K562 (cell line): Measurements from ENCODE around the gene SHISA6. TPM values are rescaled to one million over a fixed set of nuclear protein-coding genes. Genes with fewer than 3 reads are reported as not detected.

ENCODE experiments used
- ATAC-seq: fragments of 200-7000 bp; cut with Tn5 transposase; 3 replicates; pipeline ENCODE4 v1.9.1; 2020; ENCODE audit warnings: moderate library complexity
- BruUV-seq: library from RNA; stranded (reverse); fragments of 400-500 nt; replicated peaks from 2 replicates; lab custom pipeline; 2021; lab: Mats Ljungman, UMichigan
- CTCF ChIA-PET: fragments of 300-600 bp; formaldehyde crosslinking; extraction: SDS; loops from one replicate; lab custom pipeline; 2021; ENCODE audit warnings: low intra/inter-chr PET ratio; lab: Yijun Ruan, JAX
- POLR2A ChIA-PET: fragments of 300-600, 350-650 bp; sonication (Branson Sonifier 250); formaldehyde crosslinking; extraction: SDS; loops from one replicate; lab custom pipeline; 2021; ENCODE audit warnings: antibody characterized with exemption, inconsistent platforms; lab: Yijun Ruan, JAX
- DNase-seq, 4 experiments: peaks; one replicate each; pipeline versions ENCODE4 v3.0.0 to v3.0.0-alpha.2; 2011 to 2018; ENCODE audit warnings: low spot score in 3 of 4, mixed read lengths in 3 of 4; ENCODE audit errors: extremely low read depth in 1 of 4
- FAIRE-seq: peaks from 2 replicates; lab custom pipeline; 2011; peaks lifted over from hg19 to GRCh38; lab: Jason Lieb, UNC
- H2AFZ ChIP-seq: 2 replicates; pipeline ENCODE4 v1.6.0; 2011; ENCODE audit warnings: low read depth, low read length, control low read depth, inconsistent platforms
- H3K27ac ChIP-seq: fragments of 200-600 bp; 3 replicates; pipeline ENCODE4 v1.8.0; 2011; ENCODE audit warnings: low read depth, mild to moderate bottlenecking, control low read depth, inconsistent platforms, low read length, moderate library complexity, mixed read lengths; ENCODE audit errors: extremely low read depth
- H3K27me3 ChIP-seq, 2 experiments: fragments of 300-600 bp in 1 of 2; 2 replicates in 1 of 2; 3 replicates in 1 of 2; pipeline versions ENCODE4 v1.6.0 to v1.8.0; 2011; ENCODE audit warnings: inconsistent platforms in 2 of 2, low read length in 2 of 2, mild to moderate bottlenecking in 1 of 2, mixed read lengths in 1 of 2, moderate library complexity in 1 of 2; ENCODE audit not compliant: control insufficient read depth in 2 of 2, insufficient read depth in 2 of 2
- H3K36me3 ChIP-seq: fragments of 300-600 bp; 3 replicates; pipeline ENCODE4 v1.8.0; 2011; ENCODE audit warnings: mild to moderate bottlenecking, low read length, inconsistent platforms; ENCODE audit not compliant: control insufficient read depth, insufficient read depth
- H3K4me1 ChIP-seq, 2 experiments: fragments of 200-600 bp in 1 of 2; replicated peaks in 1 of 2; 2 replicates in 1 of 2; 3 replicates in 1 of 2; pipeline versions ENCODE4 v1.5.1 to v1.8.0; 2011; ENCODE audit warnings: inconsistent platforms in 2 of 2, low read length in 2 of 2, mild to moderate bottlenecking in 1 of 2, mixed read lengths in 1 of 2, moderate library complexity in 1 of 2; ENCODE audit not compliant: control insufficient read depth in 2 of 2, insufficient read depth in 2 of 2
- H3K4me2 ChIP-seq: 2 replicates; pipeline ENCODE4 v1.6.1; 2011; ENCODE audit warnings: low read length, control low read depth, inconsistent platforms, mixed read lengths; ENCODE audit not compliant: insufficient read depth
- H3K4me3 ChIP-seq: fragments of 200-600 bp; sonication (generic), shearing (Covaris generic); 2 replicates; pipeline ENCODE4 v1.5.1; 2016; ENCODE audit warnings: control low read depth, inconsistent platforms
- H3K79me2 ChIP-seq: fragments of 200-600 bp; 3 replicates; pipeline ENCODE4 v1.8.0; 2011; ENCODE audit warnings: low read length, inconsistent platforms; ENCODE audit not compliant: control insufficient read depth, insufficient read depth
- H3K9ac ChIP-seq, 2 experiments: 2 replicates each; pipeline versions ENCODE4 v1.6.0 to v1.6.1; 2011; ENCODE audit warnings: low read depth in 2 of 2, low read length in 2 of 2, control low read depth in 1 of 2, inconsistent platforms in 1 of 2, mild to moderate bottlenecking in 1 of 2, mixed read lengths in 1 of 2; ENCODE audit not compliant: insufficient read depth in 1 of 2
- H3K9me1 ChIP-seq: one replicate; pipeline ENCODE4 v1.6.0; 2011; ENCODE audit warnings: inconsistent platforms, mild to moderate bottlenecking, low read length, moderate library complexity; ENCODE audit not compliant: control insufficient read depth, insufficient read depth
- H3K9me3 ChIP-seq: replicated peaks from 2 replicates; pipeline ENCODE4 v1.5.1; 2011; ENCODE audit warnings: low read depth, low read length, inconsistent platforms; ENCODE audit not compliant: control insufficient read depth, insufficient read depth
- H4K20me1 ChIP-seq: replicated peaks from 2 replicates; pipeline ENCODE4 v1.6.1; 2011; ENCODE audit warnings: low read length, inconsistent platforms, mixed read lengths; ENCODE audit not compliant: control insufficient read depth, insufficient read depth
- EHMT2 ChIP-seq: fragments of 450-650 bp; IDR thresholded peaks from 2 replicates; pipeline ENCODE4 v1.6.1; 2018; ENCODE audit warnings: antibody characterized with exemption
- ETV6 ChIP-seq, 3 experiments: fragments of 150-350 bp in 1 of 3; sonication (generic) in 1 of 3; formaldehyde crosslinking in 1 of 3; IDR thresholded peaks; 2 replicates each; pipeline versions ENCODE4 v1.6.1 to v1.8.0; 2014 to 2022; ENCODE audit warnings: borderline replicate concordance in 2 of 3, low read depth in 2 of 3, antibody characterized with exemption in 1 of 3, low read length in 1 of 3, mild to moderate bottlenecking in 1 of 3, missing genetic modification reagents in 1 of 3
- FOXK2 ChIP-seq, 2 experiments: fragments of 450-650 bp; IDR thresholded peaks in 1 of 2; conservative IDR thresholded peaks in 1 of 2; 2 replicates each; pipeline ENCODE4 v1.6.1; 2016; ENCODE audit warnings: low read depth in 2 of 2, mild to moderate bottlenecking in 1 of 2
- GABPA ChIP-seq: fragments of 200-800 bp; sonication (Bioruptor generic); conservative IDR thresholded peaks from 2 replicates; pipeline ENCODE4 v1.6.1; 2016; ENCODE audit warnings: low read depth, missing genetic modification characterization, missing compliant biosample characterization
- HIVEP1 ChIP-seq: fragments of 250-450 bp; sonication (Bioruptor Pico); IDR thresholded peaks from 2 replicates; pipeline ENCODE4 v1.4.0; 2020; ENCODE audit warnings: mild to moderate bottlenecking
- NONO ChIP-seq, 2 experiments: fragments of 200-400 bp in 1 of 2; fragments of 450-650 bp in 1 of 2; formaldehyde crosslinking in 1 of 2; IDR thresholded peaks; 2 replicates each; pipeline ENCODE4 v1.6.1; 2017; ENCODE audit warnings: low read depth in 2 of 2, mild to moderate bottlenecking in 2 of 2, moderate library complexity in 2 of 2, low read length in 1 of 2
- THRB ChIP-seq: fragments of 450-650 bp; formaldehyde crosslinking; conservative IDR thresholded peaks from 2 replicates; pipeline ENCODE4 v1.4.0; 2022; ENCODE audit warnings: mild to moderate bottlenecking, missing genetic modification characterization
- ZNF347 ChIP-seq: fragments of 450-650 bp; formaldehyde crosslinking; IDR thresholded peaks from 2 replicates; pipeline ENCODE4 v1.4.0; 2020; ENCODE audit warnings: low read depth, mild to moderate bottlenecking, moderate library complexity
- ZNF41 ChIP-seq: fragments of 250-450 bp; sonication (Bioruptor Pico); conservative IDR thresholded peaks from 2 replicates; pipeline ENCODE4 v1.4.0; 2020; ENCODE audit warnings: mild to moderate bottlenecking
- WGBS: fragments of 100-300 bp; shearing (Covaris generic); methylation state at CpG from one replicate; pipeline ENCODE4 v1.1.6; 2016; ENCODE audit warnings: low coverage, mixed read lengths; ENCODE audit not compliant: insufficient coverage; ENCODE audit errors: missing lambda C conversion rate; 5-methylcytosine and 5-hydroxymethylcytosine counted together
- in situ Hi-C: fragments of 300-500 bp; cut with MboI; formaldehyde crosslinking; loops from 4 replicates; pipeline ENCODE4 v1.15.0; 2018; ENCODE audit warnings: inconsistent platforms, mixed read lengths
- intact Hi-C: fragments of 100-400 bp; cut with micrococcal nuclease; formaldehyde crosslinking; loops from 2 replicates; pipeline ENCODE4 v1.14.2; 2022
- polyA plus RNA-seq, 8 experiments: library from polyadenylated mRNA; depleted of rRNA in 4 of 8; stranded (reverse) in 5 of 8; unstranded in 3 of 8; fragments of >200 nt; fragmentation: Nextera tagmentation in 2 of 8; fragmentation: Illumina TruSeq in 1 of 8; extraction: Ambion mirVana in 2 of 8; extraction: Trizol in 1 of 8; gene quantifications; 2 replicates each; pipeline versions ENCODE4 v1.2.1 to v1.2.3, GENCODE V29; 2011 to 2014; ENCODE audit warnings: inconsistent platforms in 1 of 8, missing spikeins in 1 of 8
- total RNA-seq, 7 experiments: library from RNA; depleted of rRNA in 6 of 7; stranded (reverse); fragments of >200 nt in 6 of 7; fragmentation: Illumina TruSeq in 2 of 7; extraction: Trizol in 2 of 7; gene quantifications; 2 replicates each; pipeline versions ENCODE4 v1.2.1 to v1.2.3, GENCODE V29; 2011 to 2021; ENCODE audit warnings: low replicate concordance in 1 of 7
- TF ChIP-seq, protein P1 (sequence below): fragments of 250-450 bp; sonication (Bioruptor Pico); IDR thresholded peaks from 2 replicates; pipeline ENCODE4 v1.5.0; 2021; ENCODE audit warnings: mild to moderate bottlenecking, moderate library complexity
- TF ChIP-seq, protein P2 (sequence below): fragments of 250-450 bp; sonication (Bioruptor Pico); IDR thresholded peaks from 2 replicates; pipeline ENCODE4 v1.4.0; 2020; ENCODE audit warnings: borderline replicate concordance
- TF ChIP-seq, protein P3 (sequence below), 3 experiments: IDR thresholded peaks in 2 of 3; conservative IDR thresholded peaks in 1 of 3; 2 replicates each; pipeline ENCODE4 v1.5.1; 2011 to 2012; ENCODE audit warnings: low read length in 3 of 3, mild to moderate bottlenecking in 3 of 3, control low read depth in 2 of 3, improper control_type of control experiment in 1 of 3, inconsistent platforms in 1 of 3, low read depth in 1 of 3, mixed read lengths in 1 of 3, moderate library complexity in 1 of 3; ENCODE audit not compliant: insufficient read depth in 2 of 3

SHISA6 gene
- total and polyA plus RNA-seq, 9 of the 15 experiments (the other 6 are each of a cell fraction or from before 2014, with no cell fraction given), result not detected

- TF ChIP-seq, protein P1, sequence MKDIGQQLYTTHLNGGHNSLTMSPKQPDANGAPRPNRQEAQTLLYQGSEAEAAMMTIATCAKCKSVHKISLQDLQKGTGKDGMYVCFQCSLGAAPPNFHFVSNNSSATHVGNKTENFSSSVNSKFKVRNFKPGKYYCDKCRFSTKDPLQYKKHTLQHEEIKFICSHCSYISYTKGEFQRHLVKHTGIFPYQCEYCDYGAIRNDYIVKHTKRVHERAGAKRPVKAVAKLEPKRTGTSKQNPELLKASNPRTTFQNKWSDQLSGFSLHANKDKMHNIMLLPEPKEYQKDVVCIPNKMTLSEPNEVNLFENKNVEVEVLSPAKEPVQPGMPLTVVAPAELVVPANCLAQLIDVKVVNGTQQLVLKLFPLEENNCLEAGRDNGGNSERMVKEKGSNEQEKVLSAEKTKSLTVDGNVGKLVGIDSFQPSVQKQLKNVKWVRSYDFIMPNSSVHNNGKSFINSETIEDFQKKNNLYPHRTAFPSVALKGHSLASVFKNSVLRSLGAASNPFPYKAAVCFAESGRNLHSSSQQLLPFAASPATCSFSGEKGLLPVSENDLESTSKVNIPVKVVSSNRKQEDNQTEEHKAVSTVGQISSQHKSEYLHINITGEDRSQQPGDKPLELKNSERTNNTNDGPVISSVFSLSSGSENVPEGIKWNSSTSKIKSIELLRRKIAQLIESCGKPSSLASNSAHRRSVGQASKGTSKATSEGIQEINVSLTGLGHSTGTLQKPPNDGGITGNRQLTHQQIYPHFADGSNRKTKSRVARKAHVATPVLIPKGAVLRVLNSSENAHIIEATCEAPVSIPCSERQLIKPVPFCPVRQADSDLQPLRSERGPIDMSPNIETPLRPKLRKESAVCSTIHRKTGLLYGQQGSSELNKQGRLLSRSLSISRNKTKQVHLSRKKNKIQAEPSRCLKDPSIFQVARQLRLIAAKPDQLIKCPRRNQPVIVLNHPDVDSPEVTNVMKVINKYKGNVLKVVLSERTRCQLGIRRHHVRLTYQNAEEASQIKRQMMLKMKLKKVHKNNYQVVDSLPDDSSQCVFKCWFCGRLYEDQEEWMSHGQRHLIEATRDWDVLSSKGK (CRISPR knock-in tag), result no peak
- TF ChIP-seq ETV6 (IDR thresholded peaks at IDR 0.05; ENCODE audit: borderline replicate concordance in 1 of 2, low read depth in 2 of 2, low read length in 1 of 2), result no peak
- TF ChIP-seq ETV6 (CRISPR knock-in tag; IDR thresholded peaks at IDR 0.05; ENCODE audit: borderline replicate concordance), result no peak
- no peak for TF ChIP-seq THRB (CRISPR knock-in tag)
- TF ChIP-seq ZNF41, result no peak
Observed at GRCh38 chr17:11216976-11217375, 24.0 kb upstream of the SHISA6 start (continued).

- BruUV-seq, result no TSS peak
- no peaks in the 10 kb centered on the region for H3K9me3 ChIP-seq
- WGBS, result 2% methylated on average over 3 of the region's 4 CpGs
- TF ChIP-seq ZNF347 (CRISPR knock-in tag) (no peak), HIVEP1 (no peak), NONO (IDR thresholded peaks at IDR 0.05; ENCODE audit: low read depth in 2 of 2, low read length in 1 of 2) (no peak), GABPA (no peak), FOXK2 (conservative IDR thresholded peaks at IDR 0.05 in 1 of 2, IDR thresholded peaks at IDR 0.05 in 1 of 2; ENCODE audit: low read depth in 2 of 2) (no peak), EHMT2 (no peak)
- TF ChIP-seq, protein P2, sequence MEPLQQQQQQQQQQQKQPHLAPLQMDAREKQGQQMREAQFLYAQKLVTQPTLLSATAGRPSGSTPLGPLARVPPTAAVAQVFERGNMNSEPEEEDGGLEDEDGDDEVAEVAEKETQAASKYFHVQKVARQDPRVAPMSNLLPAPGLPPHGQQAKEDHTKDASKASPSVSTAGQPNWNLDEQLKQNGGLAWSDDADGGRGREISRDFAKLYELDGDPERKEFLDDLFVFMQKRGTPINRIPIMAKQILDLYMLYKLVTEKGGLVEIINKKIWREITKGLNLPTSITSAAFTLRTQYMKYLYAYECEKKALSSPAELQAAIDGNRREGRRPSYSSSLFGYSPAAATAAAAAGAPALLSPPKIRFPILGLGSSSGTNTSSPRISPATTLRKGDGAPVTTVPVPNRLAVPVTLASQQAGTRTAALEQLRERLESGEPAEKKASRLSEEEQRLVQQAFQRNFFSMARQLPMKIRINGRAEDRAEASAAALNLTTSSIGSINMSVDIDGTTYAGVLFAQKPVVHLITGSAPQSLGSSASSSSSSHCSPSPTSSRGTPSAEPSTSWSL, result no peak
- TF ChIP-seq, protein P3, sequence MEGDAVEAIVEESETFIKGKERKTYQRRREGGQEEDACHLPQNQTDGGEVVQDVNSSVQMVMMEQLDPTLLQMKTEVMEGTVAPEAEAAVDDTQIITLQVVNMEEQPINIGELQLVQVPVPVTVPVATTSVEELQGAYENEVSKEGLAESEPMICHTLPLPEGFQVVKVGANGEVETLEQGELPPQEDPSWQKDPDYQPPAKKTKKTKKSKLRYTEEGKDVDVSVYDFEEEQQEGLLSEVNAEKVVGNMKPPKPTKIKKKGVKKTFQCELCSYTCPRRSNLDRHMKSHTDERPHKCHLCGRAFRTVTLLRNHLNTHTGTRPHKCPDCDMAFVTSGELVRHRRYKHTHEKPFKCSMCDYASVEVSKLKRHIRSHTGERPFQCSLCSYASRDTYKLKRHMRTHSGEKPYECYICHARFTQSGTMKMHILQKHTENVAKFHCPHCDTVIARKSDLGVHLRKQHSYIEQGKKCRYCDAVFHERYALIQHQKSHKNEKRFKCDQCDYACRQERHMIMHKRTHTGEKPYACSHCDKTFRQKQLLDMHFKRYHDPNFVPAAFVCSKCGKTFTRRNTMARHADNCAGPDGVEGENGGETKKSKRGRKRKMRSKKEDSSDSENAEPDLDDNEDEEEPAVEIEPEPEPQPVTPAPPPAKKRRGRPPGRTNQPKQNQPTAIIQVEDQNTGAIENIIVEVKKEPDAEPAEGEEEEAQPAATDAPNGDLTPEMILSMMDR (IDR thresholded peaks at IDR 0.05 in 2 of 3, conservative IDR thresholded peaks at IDR 0.05 in 1 of 3; ENCODE audit: insufficient read depth in 2 of 3, low read depth in 1 of 3, low read length in 3 of 3), result no peak
Observed at GRCh38 chr17:11221196-11221595, 19.8 kb upstream of the SHISA6 start.

More at GRCh38 chr17:11221196-11221595, 19.8 kb upstream of the SHISA6 start:
- H3K9me1 ChIP-seq, result no peaks in the 10 kb centered on the region
- no peak overlapping the region for H3K4me3 ChIP-seq
- in situ Hi-C loops (no loop called here), intact Hi-C loops (no loop called here)
- no peaks in the 10 kb centered on the region for H3K79me2 ChIP-seq
- H3K36me3 ChIP-seq, result no peaks in the 10 kb centered on the region
- H2AFZ ChIP-seq, result no peak overlapping the region
- no peak overlapping the region for H3K27ac ChIP-seq
- POLR2A ChIA-PET, result no interaction called here
- no peaks in the 10 kb centered on the region for H3K27me3 ChIP-seq
- H4K20me1 ChIP-seq, result no peaks in the 10 kb centered on the region
- H3K4me1 ChIP-seq, result no peaks in the 10 kb centered on the region
- no peak for ATAC-seq
- CTCF ChIA-PET, result no interaction called here
- H3K4me2 ChIP-seq, result no peak overlapping the region
- no peak overlapping the region for H3K9ac ChIP-seq
- no peak for FAIRE-seq
- DNase-seq, result no peak
